Mucosa of gallbladder (tissue), 1 donor: ENCODE data around the gene LCN15. TPM values are rescaled to one million over a fixed set of nuclear protein-coding genes. Genes with fewer than 3 reads are reported as not detected.
"Not testable (repeated sequence)": the region's sequence is repeated elsewhere in the genome, so short reads cannot be mapped to it uniquely, and the experiment has no call there.

Source experiments
- DNase-seq: peaks from one replicate; pipeline ENCODE4 v3.0.0-alpha.2; 2020; ENCODE audit warnings: low spot score
- total RNA-seq: library from RNA; stranded (reverse); gene quantifications from one replicate; pipeline ENCODE4 v1.2.1, GENCODE V29; 2021
- donor health status: DM: no; HTN: no; CAD: no.

The LCN15 gene
- total RNA-seq, 1 donor from 2014 or later = not detected

DNA sequence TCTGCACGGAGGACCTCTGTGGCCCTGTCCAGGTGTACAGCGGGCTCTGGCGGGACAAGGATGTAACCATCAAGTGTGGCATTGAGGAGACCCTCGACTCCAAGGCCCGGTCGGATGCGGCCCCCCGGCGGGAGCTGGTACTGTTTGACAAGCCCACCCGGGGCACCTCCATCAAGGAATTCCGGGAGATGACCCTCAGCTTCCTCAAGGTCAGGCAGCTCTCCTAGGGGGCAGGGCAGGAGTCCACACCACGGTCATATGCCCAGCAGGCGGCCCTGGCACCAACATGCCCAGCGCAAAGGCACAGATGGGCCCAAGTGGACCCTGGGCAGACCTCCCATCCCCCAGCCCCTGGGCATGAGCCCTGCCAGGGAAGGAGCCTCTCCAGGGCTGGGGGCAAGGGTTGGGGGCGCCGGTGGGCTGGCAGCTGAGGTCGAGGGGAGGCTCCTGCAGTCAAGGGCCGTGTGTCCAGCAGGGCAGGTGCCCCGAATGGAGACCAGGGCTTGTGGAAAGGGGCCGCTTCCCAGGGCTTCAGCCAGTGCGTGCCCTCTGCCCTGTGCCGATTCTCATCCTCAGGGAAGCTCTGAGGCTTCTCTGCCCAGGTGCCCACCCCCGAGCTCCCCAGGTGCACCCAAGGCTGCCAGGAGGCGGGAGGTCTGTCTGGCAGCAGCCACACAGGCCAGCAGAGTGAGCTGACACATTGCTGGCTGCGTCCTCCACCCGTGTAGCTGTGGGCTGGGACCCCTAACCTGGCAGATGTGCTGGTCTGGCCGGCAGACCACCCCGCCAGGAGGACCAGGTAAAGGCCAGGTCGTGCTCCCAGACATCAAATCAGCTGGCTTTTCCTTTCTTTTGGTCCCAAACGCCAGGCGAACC, 42.0 kb downstream of the LCN15 start:
- no peak for DNase-seq

DNA sequence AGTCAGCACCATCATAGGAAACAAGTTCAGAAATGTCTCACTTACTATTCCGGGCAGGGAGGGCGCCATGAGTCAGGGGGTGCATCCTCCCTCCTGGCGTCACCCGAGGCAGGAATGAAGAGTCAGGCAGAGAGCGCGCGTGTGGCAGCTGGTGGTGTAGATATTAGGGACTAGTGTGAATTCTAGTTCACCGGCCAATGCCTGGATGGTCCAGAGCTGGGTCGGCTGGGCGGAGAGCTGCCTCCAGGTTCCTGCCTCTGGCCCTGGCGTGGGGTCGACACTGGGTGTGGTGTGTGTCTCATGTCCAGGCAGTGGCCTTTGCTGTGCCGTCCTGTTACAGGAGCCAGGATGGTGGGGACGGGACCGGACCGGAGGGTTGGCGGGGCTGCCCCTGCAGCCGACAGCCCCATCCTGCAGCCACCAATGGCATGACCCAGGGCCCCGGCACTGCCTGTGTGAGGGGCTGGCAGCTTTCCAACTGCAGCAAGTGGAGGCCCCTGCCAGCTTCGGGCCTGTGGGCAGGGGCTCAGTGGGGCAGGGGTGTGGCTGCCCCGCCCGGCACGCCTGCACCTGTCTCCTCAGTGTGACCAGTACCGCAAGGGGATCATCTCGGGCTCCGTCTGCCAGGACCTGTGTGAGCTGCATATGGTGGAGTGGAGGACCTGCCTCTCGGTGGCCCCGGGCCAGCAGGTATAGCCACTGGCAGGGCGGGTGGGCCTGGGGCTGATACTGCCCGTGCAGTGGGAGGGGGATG, 42.8 kb downstream of the LCN15 start:
- no peak for DNase-seq

DNA sequence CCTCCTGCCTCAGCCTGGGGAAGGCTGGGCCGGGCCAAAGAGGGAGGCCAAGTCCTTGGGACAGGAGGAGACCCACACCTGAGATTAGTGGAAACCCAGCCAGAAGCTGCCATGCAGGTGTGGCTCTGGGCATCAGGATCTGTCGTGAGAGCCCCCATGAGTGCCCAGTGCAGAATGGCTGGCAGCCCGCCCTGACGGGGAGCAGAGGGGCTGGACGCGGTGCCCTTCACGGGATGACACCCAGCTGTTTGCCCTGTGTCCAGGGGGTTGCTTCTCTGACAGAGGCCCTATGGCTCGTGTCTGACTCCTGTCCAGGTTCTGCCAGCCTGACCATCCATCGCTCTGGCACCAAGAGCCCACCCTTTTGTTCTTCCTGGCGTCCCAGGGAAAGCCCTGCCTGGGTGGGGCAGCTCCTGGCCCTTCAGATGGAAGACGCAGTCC, 43.4 kb downstream of the LCN15 start:
- no peak for DNase-seq

DNA sequence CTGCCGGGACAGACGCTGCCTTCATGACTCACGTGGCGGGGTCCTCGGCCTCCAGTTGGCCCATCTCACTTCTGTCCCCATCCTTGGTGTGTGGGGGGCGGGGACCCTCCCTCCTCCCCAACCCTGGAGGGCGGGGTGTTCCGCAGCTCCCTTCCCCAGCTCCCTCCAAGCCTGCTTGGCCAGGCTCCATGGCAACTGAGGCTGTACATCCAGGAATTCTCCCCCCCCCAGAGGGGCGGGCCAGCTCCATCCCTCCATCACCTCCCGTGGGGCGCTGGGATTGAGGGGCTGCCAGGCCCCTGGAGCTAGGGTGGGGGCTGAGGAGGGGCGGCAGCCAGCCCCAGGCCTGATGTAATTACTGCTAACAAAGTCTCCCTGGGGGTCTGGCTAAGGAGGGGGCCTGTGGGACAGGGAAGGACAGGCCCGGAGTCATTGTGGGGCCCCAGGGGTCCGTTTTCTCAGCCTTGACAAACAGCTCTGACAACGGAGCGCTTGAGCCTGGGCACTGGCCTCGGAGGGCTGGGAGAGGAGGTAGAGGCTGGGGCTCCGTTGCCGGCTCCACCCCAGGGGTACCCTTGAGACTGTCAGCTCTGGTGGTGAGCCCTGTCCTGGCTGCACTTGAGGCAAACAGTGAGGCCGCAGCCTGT, 43.9 kb downstream of the LCN15 start:
- no peak for DNase-seq

DNA sequence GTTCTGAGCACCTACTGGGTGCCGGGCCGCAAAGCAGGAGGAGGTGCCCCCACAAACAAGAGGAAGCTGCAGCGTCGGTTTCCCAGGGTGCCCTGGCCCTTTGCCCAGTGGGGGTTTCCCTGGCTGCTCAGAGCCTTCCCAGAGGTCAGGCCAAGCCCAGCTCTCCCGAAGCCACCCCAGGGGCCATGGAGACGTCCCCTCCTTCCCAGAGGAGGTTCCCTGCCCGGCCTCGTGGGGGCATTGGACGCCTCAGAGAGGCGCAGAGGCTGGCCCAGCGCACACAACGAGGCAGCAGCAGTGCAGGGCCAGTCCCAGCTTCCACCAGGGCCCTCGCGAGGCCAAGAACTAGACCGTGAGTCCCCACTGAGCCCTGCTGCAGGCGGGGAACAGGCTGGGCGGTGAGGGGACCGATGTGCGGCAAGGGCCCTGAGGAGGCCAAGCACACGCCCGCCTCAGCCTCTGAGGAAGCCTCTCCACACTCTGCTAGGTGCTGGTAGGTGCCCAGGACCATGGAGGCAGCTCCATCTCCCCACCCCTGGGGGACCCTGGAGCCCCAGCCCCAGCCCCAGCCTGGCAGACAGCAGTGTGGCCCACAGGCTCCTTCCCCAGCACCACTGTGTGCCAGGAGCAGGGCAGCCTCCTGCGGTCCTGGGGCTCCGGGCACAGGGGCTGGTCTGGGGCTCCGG, 45.0 kb downstream of the LCN15 start:
- no peak for DNase-seq

DNA sequence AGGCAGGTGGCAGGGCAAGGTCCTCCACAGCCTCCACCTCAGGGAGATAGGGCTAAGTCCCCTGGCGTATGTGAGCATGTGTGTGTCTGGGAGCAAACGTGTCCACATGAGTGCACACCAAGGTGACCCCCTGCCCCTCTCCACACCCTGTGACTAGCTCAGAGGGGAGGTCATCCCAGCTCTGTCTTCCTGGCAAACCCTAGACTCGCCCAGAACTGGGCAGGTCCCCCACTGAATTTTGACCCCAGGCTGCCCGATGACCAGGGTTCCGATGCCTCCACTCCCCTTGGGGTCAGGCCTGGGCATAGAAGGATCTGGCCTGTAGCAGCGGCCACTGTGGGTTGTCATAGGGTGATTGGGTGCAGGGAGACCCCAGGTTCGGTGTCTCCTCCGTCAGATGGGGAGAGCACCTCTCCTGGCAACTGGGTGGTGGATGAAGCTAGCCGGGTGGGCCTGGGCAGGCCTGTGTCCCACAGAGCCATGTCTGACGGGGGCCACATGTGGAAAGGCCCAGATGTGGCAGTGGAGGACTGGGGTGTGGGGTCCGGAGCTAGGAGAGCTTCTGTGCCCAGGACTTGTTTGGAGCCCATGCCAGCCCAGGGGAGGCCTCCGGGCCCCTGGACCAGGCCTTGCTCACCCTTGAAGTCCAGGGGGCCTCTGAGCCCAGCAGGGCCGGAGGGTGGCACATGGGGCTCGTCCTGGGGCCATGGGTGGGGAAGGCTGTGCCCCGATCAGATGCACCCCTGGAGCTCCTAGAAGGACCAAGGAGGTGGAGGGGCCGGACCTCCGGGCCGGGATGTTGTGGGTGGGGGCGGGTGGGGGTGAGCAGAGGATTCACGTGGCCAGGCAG, 45.7 kb downstream of the LCN15 start:
- DNase-seq = no peak

DNA sequence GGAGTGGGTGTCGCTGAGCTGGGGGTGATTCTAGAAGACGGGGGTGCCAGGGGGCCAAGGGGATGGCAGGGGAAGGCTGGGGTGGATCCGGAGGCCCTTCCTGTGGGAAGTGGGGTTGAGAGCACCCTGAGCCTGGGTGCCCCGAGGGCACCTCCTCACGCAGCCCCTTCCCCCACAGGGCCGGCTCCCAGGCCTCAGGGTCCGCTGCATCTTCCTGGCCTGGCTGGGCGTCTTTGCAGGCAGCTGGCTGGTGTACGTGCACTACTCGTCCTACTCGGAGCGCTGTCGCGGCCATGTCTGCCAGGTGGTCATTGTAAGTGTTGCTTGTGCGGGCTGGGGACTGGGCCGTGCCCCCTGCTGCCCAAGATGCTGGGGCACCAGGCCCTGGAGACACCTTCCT, 46.9 kb downstream of the LCN15 start:
- no peak for DNase-seq

DNA sequence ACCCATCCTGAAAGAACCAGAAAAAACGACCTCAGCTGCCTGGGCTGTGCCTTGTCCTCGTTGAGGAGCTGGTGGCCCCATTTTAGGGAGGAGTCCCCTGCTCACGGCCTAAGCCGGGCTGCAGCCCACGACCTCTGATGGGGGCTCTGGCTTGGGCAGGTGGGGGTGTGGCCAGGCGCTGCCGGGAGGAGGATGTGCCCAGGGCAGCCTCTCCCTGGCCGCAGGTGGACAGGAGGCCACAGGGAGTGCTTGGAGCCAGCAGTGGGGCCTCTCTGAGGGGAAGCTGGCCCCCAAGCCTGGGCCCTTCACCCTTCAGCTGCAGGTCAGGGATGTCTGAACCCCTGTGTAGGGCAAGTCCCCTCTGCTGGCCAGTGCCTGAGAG, 49.4 kb downstream of the LCN15 start:
- no peak for DNase-seq

DNA sequence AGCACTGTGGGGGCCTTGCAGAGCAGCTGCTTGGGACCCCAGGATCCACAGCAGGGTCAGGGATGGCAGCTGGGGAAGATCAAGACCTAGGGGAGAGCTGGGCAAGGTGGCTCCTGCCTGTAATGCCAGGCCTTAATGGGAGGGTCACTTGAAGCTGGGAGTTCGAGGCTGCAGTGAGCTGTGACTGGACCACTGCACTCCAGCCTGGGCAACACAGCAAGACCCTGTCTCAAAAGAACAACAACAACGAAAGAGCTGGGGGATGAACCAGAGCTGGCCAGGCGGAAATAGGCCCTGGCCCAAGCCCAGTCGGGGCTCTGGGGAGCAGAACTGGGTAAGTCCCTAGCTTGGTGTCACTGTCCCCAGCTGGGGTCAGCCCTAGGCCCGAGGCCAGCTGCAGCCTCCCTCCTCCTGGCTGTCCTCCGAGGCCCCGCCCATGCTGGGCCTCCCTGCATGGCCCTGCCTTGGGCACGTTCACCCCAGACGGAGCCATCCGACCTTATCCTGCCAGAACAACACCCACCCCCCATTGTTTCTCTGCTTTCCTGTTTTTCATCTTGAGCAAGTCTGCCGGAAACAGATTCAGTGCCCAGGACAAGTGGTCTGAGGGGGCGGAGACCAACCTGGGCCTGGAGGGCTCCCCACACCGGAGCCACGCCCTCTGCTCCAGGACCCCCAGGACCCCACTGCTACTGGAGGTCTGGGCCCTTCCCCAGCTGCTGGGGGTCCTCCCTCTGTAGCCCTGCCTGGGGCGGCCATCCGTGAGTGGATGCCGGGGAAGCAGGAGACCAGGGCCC, 50.0 kb downstream of the LCN15 start:
- DNase-seq = no peak

DNA sequence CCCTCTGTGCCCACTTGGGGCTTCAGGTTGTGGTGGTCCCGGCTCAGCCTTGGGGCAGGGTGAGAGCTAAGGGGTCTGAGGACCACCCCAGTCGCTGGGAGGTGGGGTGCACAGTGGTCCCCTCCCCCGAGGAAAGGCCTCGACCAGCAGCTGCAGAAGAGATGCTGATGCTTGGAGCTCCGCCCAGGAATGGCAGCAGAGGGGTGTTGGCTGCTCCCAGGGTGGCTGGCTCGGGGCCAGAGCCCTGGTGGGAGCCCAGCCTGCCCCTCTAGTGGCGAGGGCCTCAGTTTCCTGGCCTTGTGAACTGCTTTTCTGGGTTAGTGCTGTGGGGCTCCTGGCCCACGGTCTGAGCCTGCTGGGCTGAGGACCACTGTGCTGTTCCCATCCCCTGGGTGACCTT, 50.8 kb downstream of the LCN15 start:
- no peak for DNase-seq

DNA sequence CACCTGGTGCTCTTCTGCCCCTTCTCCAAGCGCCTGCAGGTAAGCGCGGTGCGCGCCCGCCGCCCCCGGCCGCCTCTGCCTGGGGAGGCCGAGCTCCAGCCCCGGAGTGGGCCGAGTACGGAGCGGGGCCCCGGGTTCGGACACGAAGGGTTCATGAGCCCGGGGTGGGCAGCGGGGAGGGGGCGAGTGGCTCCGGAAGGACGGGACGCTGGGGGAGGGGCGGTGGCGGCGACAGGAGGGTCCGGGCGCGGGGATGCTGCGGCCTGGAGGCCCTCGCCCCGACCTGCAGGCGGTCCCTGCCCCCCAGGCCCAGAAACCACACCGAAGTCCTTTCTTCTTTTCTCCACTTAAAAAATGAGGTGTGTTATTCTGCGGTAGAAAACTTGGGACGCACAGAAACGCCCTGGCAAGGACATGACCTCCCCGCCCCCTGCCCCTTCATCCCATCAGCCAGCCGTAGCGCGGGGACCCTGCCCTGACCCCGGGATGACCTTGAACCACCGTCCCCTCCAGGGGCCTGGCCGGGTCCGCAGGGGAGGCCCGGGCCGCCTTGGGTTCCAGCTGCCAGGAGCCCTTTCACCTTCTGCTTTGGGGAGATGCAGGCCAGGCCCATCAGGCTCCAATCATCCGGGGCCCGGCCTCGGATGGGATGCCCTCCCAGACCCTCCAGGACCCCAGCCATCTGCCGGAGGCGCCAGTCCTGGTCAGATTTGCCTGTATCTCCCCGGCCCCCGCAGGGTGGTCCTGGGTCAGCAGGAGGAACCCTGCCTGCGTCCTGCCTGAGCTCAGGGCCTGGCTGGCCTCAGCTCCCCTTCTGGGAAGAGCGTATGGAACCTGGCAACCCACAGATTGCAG, 51.4 kb downstream of the LCN15 start:
- DNase-seq = no peak

DNA sequence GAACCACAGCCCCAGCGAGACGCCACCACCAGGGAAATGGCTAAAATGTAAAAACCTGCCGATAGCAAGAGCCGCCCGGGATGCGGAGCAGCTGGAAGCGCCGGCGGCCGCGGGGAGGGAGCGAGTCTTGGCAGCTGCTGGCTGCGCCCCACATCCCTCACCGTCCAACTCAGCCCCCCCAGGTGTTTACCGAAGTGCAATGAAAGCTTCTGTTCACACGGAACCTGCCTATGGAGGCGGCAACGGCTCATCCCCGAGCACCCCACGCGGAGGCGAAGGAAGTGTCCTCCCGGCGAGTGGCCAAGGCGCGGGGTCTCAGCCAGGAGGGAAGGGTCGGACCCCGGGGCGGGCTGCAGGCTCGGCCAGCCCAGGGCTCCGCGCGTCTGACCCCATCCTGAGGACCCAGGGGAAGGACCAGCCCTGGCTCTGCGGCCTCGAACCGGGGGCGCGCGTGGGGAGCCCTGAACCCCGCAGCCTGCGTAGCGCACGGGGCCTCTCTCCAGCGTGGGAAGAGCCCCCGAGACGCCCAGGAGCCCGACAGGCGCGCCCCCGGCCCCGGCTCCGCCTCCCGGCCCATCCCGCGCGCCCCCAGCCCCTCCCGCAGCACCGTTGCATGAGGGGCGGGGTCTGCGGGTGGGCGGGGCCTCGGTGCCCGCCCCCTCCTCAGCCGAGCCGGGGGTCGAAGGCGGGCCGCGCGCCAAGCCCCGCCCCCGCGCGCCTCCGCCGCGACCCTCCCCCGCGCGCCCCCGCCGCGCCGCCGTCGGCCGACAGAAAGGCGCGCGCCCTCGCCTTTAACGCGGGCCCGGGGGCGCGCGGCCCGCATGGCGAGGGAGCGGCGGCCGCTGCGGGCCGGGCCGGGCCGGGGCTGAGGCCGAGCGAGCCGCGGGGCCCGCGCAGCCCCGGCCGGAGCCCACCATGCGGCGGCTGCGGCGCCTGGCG, 52.3 kb downstream of the LCN15 start, which contains the start of gene DIPK1B:
TSS of gene DIPK1B (plus strand) at position 822 of the 939 bp plus-strand sequence. CDS start at position 916, 94 bp downstream.
- no peak for DNase-seq

DNA sequence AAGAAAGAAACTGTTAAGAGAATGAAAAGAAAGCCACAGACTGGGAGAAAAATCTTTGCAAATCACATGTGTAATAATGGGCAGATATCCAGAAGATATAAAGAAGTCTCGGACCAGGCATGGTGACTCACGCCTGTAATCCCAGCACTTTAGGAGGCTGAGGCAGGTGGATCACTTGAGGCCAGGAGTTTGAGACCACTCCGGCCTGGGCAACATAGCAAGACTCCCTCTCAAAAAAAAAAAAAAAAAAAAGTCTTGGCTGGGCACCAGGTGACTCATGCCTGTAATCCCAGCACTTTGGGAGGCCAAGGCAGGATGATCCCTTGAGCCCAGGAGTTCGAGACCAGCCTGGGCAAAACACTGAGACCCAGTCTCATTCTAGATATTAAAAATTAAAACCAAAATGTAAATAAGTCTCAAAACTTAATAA, 53.1 kb downstream of the LCN15 start:
- DNase-seq = not testable (repeated sequence)

DNA sequence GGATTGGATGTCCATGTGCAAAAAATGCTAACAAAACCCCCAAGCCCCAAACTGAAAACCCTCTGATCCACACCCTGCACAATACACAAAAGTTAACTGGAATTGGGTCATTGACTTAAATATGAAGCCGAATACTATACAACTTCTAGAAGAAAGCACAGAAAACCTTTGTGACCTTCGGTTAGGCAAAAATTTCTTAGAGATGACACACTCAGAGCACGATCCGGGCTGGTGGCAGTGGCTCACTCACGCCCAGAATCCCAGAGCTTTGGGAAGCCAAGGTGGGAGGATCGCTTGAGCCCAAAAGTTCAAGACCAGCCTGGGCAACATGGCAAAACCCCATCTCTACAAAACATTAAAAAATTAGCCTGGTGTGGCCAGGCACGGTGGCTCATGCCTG, 53.8 kb downstream of the LCN15 start:
- DNase-seq = no peak
